Activated T-helper 1 cell treated with anti-CD3 and anti-CD28 coated beads, Interleukin-2, amount 50 U/mL, for 16 hours (primary cell): ENCODE results near the gene OGFOD3.
"Not testable (repeated sequence)": the region's sequence is repeated elsewhere in the genome, so short reads cannot be mapped to it uniquely, and the experiment has no call there.

Experiments
- DNase-seq, 2 donors: peaks; one replicate each; pipeline ENCODE4 v3.0.0-alpha.2; 2020; ENCODE audit warnings: low read depth in 1 of 2, low spot score in 1 of 2

The OGFOD3 gene

DNA sequence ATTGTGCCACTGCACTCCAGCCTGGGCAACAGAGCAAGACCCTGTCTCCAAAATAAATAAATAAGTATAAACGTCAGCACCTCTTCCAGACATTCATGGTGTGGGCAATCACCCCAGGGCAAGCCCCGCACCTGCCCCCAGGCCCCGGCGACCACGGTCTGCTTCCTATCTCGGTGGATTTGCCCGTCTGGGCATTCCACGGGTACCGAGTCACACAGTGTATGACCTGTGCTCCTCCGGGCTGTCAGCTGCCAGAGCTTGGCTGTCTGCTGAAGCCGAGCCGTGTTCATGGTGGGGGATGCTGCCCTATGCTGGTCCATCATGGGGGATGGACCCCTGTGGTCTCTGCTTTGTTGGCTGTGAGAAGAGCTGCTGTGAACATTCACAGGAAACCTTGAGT lies 16.7 kb upstream of the OGFOD3 start:
- no peak for DNase-seq

- DNase-seq, result no peak
Observed at GRCh38 chr17:82434216-82434565, 15.8 kb upstream of the OGFOD3 start.

GRCh38 chr17:82433560-82434215 lies 15.3 kb upstream of the OGFOD3 start:
- no peak for DNase-seq

DNA sequence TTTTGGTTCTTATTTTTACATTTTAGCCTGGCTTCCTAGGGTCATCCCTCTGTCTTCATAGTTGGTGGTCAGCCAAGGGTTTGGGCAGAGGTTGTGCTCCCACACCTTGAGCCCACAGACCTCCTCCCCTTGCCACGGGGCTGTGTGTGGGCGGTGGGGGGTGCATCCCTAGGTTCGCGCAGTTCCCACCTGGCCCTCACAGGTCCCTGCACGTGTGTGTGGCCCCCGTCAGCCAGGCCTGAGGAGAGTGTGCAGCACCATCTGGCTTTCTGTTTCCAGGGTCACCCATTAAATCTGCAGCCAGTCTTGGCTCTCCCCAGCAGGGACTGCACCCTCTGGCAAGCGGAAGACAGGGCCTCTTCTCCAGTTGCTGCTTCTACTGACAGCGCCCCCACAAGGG lies 13.6 kb upstream of the OGFOD3 start:
- DNase-seq, result no peak

GRCh38 chr17:82429824-82430223 lies 11.4 kb upstream of the OGFOD3 start:
- no peak for DNase-seq

- no peak for DNase-seq
Observed at GRCh38 chr17:82428546-82428945, 10.2 kb upstream of the OGFOD3 start.

DNA sequence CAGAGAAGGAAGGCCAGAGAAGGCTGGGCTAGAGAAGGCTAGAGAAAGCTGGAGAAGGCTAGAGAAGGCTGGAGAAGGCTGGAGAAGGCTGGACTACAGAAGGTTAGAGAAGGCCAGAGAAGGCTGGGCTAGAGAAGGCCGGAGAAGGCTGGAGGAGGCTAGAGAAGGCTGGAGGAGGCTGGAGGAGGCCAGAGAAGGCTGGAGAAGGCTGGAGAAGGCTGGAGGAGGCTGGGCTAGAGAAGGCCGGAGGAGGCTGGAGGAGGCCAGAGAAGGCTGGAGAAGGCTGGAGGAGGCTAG lies 6.4 kb upstream of the OGFOD3 start:
- no peak for DNase-seq

GRCh38 chr17:82424001-82424862 lies 5.8 kb upstream of the OGFOD3 start:
- peak in 1 of 2 donors; percentile 31 for DNase-seq

GRCh38 chr17:82419540-82419939 lies 1.2 kb upstream of the OGFOD3 start:
- DNase-seq, result no peak

- DNase-seq, result no peak
Observed at GRCh38 chr17:82416771-82417170, 1.6 kb downstream of the OGFOD3 start.

DNA sequence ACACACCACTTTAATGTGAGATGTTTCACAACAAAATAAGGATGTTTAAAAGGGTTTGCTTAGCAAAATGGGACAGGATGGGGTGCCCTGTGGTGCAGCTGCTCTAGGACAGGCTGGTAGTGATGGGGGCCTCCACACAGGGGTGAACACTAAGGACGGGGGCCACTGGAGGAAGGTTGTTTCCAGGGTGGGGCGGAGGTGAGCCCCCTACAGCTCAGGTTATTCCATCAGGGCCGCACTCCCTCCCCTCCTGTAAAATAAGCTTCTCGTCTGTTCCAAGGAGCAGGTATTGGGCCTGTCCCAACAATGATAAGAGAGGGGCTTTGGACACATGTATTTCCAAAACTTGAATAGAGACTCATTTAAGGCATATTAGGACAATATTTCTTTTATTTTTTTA lies 2.1 kb downstream of the OGFOD3 start:
- no peak for DNase-seq

- DNase-seq, result no peak
Observed at GRCh38 chr17:82415786-82416185, 2.6 kb downstream of the OGFOD3 start.

- no peak for DNase-seq
Observed at GRCh38 chr17:82415336-82415735, 3.0 kb downstream of the OGFOD3 start.

DNA sequence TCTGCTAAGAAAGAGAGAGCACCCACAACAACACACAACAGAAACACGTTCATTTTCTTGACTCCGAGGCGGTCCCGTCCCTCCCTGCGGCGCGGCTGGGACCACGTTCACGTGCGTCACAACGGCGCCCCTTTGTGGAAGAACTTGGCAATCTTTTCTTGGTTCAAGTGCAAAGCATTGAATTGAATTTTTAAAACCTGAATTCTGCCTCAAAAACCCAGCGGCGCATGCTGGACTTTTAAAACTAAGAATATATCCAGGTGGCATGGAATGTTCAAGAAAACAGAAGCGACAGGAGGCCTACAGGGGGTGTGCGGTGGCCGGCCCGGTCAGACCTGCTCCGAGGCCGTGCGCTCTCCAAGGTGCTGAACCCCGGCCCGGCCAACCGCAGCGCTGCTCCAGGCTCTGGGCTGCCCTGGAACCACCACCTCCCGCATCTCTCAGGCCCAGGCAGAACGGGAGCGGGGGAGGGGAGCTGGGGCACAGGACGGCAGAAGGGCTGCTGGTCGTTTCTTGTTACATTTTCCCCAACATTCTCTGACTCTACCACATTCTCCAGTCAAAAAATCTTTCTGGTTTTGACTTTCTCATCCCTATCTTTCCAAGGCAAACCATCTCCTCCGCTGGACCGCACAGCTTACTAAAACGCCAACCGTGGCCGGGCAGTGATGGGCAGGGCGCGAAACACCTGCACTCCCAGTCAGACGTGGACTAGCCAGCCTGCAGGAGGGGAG lies 3.7 kb downstream of the OGFOD3 start:
- peak; percentile 46 to 51 for DNase-seq

DNA sequence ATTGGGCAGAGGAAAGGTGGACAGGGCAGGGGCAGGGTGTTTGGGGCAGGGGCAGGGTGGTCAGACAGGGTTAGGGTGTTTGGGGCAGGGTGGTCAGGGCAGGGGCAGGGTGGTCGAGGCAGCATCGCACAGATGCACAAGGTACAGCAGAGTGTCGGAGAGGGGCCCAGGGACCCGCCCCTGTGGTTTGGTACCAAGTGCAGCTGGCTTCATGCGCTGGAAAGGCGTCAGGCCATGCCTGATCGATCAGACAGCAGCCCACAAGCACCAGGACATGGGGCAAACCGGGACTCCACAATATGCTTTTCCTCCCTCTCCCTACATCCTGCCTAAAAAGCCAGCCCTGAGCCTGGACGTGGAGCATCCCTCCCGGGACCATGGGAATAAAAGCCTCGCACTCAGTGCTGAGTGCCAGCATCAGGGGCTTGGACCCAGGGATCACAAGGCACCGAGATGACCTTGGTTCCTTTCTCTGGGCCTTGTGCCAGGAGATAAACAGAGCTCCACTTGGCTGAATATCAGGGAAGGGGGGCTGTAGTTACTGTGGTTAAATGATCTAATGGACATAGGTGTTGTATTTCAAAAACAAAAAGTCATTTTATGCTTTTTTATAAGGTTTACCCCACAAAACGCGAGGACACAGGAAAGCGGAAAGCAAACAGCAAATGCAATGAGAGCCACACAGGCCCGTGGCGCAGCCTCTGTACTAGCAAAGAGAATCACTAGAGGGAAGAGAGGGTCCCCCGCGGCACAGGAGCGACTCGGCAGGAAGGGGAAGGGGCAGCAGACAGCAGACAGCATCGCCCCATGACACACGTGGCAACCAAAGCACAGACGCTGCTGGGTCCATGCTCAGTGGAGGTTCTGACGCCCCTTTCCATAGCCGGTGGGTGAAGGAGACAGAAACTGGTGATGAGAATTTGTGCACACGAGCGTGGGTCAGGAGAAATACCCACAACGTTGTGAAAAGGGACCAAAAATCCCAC lies 5.6 kb downstream of the OGFOD3 start:
- DNase-seq, result no peak

GRCh38 chr17:82412081-82412480 lies 6.3 kb downstream of the OGFOD3 start:
- not testable (repeated sequence) for DNase-seq

DNA sequence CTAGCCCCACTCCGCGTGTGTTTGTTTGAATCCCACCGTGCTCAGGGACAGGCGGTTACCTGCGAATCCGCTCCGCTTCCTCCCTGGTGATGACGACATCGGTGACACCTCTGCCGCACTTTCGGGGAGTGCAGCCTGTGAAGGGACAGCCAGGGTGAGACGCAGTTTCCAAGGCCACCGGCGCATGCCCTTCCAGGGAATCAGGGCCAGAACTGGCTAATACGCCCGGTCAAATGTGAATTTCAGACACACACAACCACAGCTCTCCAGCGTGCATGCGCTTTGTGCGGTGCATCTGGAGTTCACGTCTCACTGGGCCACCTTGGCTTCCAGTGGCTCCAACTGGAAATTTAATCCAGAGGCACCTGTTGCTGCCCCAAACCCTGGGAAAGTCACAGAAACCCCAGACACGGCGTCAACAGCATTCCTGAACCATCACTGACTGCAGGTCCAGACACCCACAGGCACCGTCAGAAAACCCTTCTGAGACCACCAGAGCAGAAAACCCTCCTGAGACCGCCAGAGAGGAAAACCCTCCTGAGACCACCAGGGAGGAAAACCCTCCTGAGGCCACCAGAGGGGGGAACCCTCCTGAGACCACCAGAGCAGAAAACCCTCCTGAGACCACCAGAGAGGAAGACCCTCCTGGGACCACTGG lies 6.9 kb downstream of the OGFOD3 start:
- no peak for DNase-seq

- no peak for DNase-seq
Observed at GRCh38 chr17:82410014-82410716, 8.2 kb downstream of the OGFOD3 start.

DNA sequence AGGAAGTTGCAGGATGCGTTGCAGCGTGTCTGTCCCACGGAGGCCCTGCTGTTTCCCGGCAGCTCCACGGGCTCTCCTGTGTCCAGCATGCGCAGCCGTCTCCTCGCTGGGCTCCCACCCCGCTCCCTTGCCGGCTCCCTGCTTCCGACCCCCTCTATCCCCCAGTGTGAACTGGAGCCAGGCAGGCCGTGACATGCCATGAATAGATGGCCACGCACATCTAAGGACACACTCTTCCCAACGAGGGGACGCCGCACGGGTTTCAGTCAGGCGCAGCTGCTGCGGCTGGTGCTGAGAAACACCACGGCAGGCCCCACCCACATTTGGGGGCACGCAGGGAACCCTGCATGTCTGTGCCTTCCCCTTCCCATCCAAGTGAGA lies 9.5 kb downstream of the OGFOD3 start:
- no peak for DNase-seq
